Ovary (tissue), 9 donors: ENCODE results near the gene SLC9A1. TPM values are rescaled to one million over a fixed set of nuclear protein-coding genes. Genes with fewer than 3 reads are reported as not detected.

ENCODE experiments used
- DNase-seq, 5 donors: peaks; one replicate each; pipeline ENCODE4 v3.0.0-alpha.2; 2019 to 2020
- H3K27ac ChIP-seq, 2 donors: fragments of 200-600 bp; one replicate each; pipeline versions ENCODE4 v1.5.1 to v1.8.0; 2019 to 2022
- H3K27me3 ChIP-seq: fragments of 200-600 bp; one replicate; pipeline ENCODE4 v1.8.0; 2022
- H3K36me3 ChIP-seq: fragments of 200-600 bp; sonication (generic); one replicate; pipeline ENCODE4 v1.5.1; 2019
- H3K4me1 ChIP-seq: one replicate; pipeline ENCODE4 v1.8.1; 2013; ENCODE audit warnings: mild to moderate bottlenecking, moderate library complexity; ENCODE audit not compliant: insufficient read depth
- H3K4me3 ChIP-seq: fragments of 200-600 bp; sonication (generic); one replicate; pipeline ENCODE4 v1.5.1; 2017
- H3K9me3 ChIP-seq, 2 donors: fragments of 200-600 bp in 1 of 2; sonication (generic) in 1 of 2; one replicate each; pipeline versions ENCODE4 v1.5.1 to v1.8.1; 2013 to 2019; ENCODE audit warnings: mild to moderate bottlenecking in 1 of 2, moderate library complexity in 1 of 2
- EP300 ChIP-seq: sonication (generic); formaldehyde crosslinking; IDR thresholded peaks from one replicate; pipeline ENCODE4 v1.6.1; 2017; ENCODE audit warnings: antibody characterized with exemption
- POLR2A ChIP-seq: fragments of 450-650 bp; IDR thresholded peaks from one replicate; pipeline ENCODE4 v1.6.1; 2017; ENCODE audit warnings: antibody characterized with exemption, mild to moderate bottlenecking, moderate library complexity
- WGBS, 3 donors: extraction: QIAGEN DNeasy Blood & Tissue Kit in 1 of 3; methylation state at CpG; one replicate each; pipeline versions ENCODE4 v1.1.5 to v1.1.7; 2013 to 2017; 5-methylcytosine and 5-hydroxymethylcytosine counted together
- intact Hi-C, 4 donors: fragments of 100-400 bp; cut with DNase I; formaldehyde crosslinking; loops; one replicate each; pipeline versions ENCODE4 v1.11.0 to v1.15.1; 2022 to 2023
- polyA plus RNA-seq, 2 donors: library from polyadenylated mRNA; stranded (reverse); fragments of 200-250 nt in 1 of 2; fragments of 350-450 nt in 1 of 2; fragmentation: Illumina TruSeq in 1 of 2; extraction: RNeasy Lipid Tissue Mini Kit (QIAGEN cat#74804) in 1 of 2; gene quantifications; one replicate each; pipeline ENCODE4 v1.2.3, GENCODE V29; 2013 to 2014
- total RNA-seq, 7 donors: library from RNA; depleted of rRNA in 2 of 7; stranded (reverse); fragments of >200 nt in 2 of 7; fragmentation: NEBNext Ultra II Directional in 3 of 7; extraction: Animal tissue kit (Norgen Biotek cat#: 25700) in 3 of 7; gene quantifications; one replicate each; pipeline versions ENCODE4 v1.1.0 to v1.2.4, GENCODE V29; 2016 to 2023
- TF ChIP-seq, protein P1 (sequence below), 3 donors: fragments of 450-650 bp in 2 of 3; fragments of 200-600 bp in 1 of 3; IDR thresholded peaks; one replicate each; pipeline versions ENCODE4 v1.5.1 to v1.8.0; 2016 to 2022; ENCODE audit warnings: antibody characterized with exemption in 3 of 3, mild to moderate bottlenecking in 1 of 3
- donor health status: DM: no; HTN: no; CAD: no; lungs with moderate emphysema.
- donor health status: DM: no; HTN: no; CAD: no.
- donor health status: Bipolar disorder and iron deficiency.
- donor health status: DM: yes; HTN: yes; CAD: no.
- donor health status: DM: no; HTN: no; CAD: no.
- donor health status: DM: yes; HTN: yes; CAD: no.

Gene SLC9A1
- total and polyA plus RNA-seq, 9 donors, result 8.6 to 33.7 (median 14.8) TPM

DNA sequence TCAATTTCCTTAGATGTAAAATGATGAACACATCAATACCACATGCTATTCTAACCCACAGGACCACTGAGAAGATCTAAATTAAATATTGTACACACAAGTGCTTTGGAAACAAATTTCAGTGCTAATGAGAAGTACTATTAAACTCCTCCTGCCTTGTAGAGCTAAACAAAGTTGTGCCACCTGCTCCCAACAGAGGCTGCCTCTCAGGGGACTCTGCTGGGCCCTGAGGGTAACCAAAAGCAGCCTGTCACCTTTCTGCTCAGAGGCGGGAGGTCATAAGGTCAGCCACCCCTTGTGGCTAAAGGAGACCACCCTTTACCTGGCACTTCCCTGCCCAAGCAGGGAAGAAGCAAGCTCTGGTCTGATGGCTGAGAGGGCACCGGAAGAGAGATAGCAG, 6.3 kb downstream of the SLC9A1 start:
- WGBS, 3 donors, result 67 to 87% (median 85%) methylated on average over 2 of the region's 2 CpGs
- H3K27ac ChIP-seq, result no peak overlapping the region
- TF ChIP-seq, protein P1, sequence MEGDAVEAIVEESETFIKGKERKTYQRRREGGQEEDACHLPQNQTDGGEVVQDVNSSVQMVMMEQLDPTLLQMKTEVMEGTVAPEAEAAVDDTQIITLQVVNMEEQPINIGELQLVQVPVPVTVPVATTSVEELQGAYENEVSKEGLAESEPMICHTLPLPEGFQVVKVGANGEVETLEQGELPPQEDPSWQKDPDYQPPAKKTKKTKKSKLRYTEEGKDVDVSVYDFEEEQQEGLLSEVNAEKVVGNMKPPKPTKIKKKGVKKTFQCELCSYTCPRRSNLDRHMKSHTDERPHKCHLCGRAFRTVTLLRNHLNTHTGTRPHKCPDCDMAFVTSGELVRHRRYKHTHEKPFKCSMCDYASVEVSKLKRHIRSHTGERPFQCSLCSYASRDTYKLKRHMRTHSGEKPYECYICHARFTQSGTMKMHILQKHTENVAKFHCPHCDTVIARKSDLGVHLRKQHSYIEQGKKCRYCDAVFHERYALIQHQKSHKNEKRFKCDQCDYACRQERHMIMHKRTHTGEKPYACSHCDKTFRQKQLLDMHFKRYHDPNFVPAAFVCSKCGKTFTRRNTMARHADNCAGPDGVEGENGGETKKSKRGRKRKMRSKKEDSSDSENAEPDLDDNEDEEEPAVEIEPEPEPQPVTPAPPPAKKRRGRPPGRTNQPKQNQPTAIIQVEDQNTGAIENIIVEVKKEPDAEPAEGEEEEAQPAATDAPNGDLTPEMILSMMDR (IDR thresholded peaks at IDR 0.05), result no peak
- TF ChIP-seq EP300 (no peak), POLR2A (no peak)
- H3K4me1 ChIP-seq, result peaks cover 13% of the 10 kb centered on the region
- no peak overlapping the region for H3K4me3 ChIP-seq
- no peaks in the 10 kb centered on the region for H3K9me3 ChIP-seq
- no peaks in the 10 kb centered on the region for H3K36me3 ChIP-seq
- no peak for DNase-seq
- no peaks in the 10 kb centered on the region for H3K27me3 ChIP-seq
- intact Hi-C loops, result no loop called here

- no peaks in the 10 kb centered on the region for H3K36me3 ChIP-seq
- no peaks in the 10 kb centered on the region for H3K27me3 ChIP-seq
- H3K27ac ChIP-seq, result no peak overlapping the region
- no peak overlapping the region for H3K4me3 ChIP-seq
- DNase-seq, result no peak
- intact Hi-C loops, result no loop called here
- no peaks in the 10 kb centered on the region for H3K9me3 ChIP-seq
- peaks cover 8% of the 10 kb centered on the region for H3K4me1 ChIP-seq
- TF ChIP-seq POLR2A (no peak), EP300 (no peak)
- 96 to 100% (median 100%) methylated on average over 1 of the region's 1 CpG for WGBS, 3 donors
Measured at GRCh38 chr1:27147842-27148518, 6.9 kb downstream of the SLC9A1 start.

DNA sequence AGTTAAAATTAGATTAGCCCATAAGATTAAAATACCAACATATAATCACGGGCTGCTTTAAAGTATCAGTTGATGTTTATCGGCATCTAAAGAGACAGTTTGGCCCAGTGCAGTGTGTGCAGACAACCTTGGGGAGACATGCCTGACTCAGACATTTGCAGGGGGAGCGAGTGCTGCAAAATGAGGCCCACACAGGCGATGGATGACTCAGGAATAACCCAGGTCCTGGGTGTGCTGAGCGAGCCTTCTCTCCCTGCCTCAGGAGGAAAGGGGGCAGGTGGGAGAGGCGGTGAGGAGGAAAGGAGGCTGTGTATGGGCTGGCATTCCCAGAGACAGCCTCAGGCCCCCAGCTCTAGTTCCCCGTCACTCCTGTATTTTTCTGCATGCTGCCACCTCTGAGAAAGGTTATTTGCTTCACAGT, 9.0 kb downstream of the SLC9A1 start:
- DNase-seq, result peak in 4 of 5 donors; percentile 56 to 64 (median 60)
- no peaks in the 10 kb centered on the region for H3K27me3 ChIP-seq
- peak overlapping the region in 1 of 2 donors; percentile 44 for H3K27ac ChIP-seq
- intact Hi-C loops, result no loop called here
- no peaks in the 10 kb centered on the region for H3K9me3 ChIP-seq
- 27 to 39% (median 37%) methylated on average over 7 of the region's 7 CpGs for WGBS, 3 donors
- TF ChIP-seq POLR2A (no peak), EP300 (no peak)
- TF ChIP-seq, protein P1 (IDR thresholded peaks at IDR 0.05), result no peak
- H3K4me3 ChIP-seq, result no peak overlapping the region
- H3K36me3 ChIP-seq, result no peaks in the 10 kb centered on the region
- H3K4me1 ChIP-seq, result peaks cover 5% of the 10 kb centered on the region

DNA sequence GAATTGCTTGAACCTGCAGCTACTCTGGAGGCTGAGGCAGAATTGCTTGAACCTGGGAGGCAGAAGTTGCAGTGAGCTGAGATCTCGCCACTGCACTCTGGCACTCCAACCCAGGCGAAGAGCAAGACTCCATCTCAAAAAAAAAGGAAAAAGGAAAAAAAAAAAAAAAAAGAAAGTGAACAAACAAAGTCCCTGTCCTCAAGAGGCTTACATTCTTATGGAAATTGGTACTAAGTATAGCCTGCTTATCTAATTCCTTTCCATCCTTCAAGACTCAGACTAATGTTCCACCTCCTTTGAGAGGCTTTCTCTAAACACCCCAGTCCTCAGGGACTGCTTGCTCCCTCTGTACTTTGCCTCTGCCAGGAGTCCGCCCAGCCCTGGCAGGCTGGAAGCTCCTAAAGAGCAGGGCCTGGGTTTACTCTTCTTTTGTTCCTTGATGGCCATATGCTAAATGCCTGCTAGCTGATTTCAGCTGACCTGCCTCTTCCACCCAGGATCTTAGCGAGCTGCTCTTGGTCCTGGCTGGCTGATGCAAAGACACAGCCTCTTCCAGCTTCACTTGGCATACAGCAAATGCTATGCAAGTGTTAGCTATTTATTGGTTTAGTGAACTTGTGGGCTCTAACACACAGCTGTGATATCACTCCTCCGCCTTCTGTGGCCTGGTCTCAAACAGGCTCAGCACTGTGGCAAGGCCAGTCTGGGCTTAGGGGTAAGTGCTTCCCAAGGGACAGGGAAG, 9.8 kb downstream of the SLC9A1 start:
- Histone ChIP-seq H3K36me3 (no peaks in the 10 kb centered on the region), H3K27me3 (no peaks in the 10 kb centered on the region), H3K4me1 (peaks cover 5% of the 10 kb centered on the region), H3K9me3 (no peaks in the 10 kb centered on the region), H3K27ac (peak overlapping the region in 1 of 2 donors; percentile 44), H3K4me3 (no peak overlapping the region)
- TF ChIP-seq, protein P1 (IDR thresholded peaks at IDR 0.05), result no peak
- TF ChIP-seq POLR2A (no peak), EP300 (no peak)
- DNase-seq, result peak in 1 of 5 donors; percentile 28
- intact Hi-C loops, result no loop called here
- WGBS, 3 donors, result 52 to 64% (median 61%) methylated on average over 5 of the region's 5 CpGs
